HEK293 (cell line): ENCODE measurements around the gene ICAM2.

ENCODE experiments used
- TF ChIP-seq, protein P1 (sequence below): fragments of 450-650 bp; formaldehyde crosslinking; IDR thresholded peaks from 2 replicates; pipeline ENCODE4 v1.5.1; 2016; ENCODE audit warnings: missing biosample characterization, missing genetic modification characterization
- TF ChIP-seq, protein P2 (sequence below): fragments of 450-650 bp; formaldehyde crosslinking; IDR thresholded peaks from 2 replicates; pipeline ENCODE4 v1.5.1; 2016; ENCODE audit warnings: missing biosample characterization, missing genetic modification characterization

DNA sequence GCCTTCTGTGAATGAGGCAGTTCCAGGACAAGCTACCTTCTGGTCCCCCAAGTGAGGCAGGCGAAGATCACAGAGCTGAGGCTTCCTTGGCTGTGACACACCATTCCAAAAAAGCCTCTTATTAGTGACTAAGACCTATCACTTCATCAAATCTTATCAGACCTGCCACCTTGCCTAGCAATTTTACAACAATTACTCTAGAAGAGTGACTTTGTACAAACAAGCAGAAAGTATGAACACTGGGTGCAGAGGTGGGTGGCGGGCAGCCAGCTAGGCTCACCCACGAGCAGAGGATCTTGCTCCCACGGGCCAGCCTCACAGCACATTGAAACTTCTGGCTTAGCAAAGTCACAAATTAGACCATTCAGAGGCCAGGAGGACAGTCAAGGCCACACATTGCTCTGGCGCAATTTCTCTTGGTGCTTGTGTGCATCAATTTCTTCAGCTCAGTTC lies 2.2 kb upstream of the ICAM2 start:
- TF ChIP-seq, protein P1, sequence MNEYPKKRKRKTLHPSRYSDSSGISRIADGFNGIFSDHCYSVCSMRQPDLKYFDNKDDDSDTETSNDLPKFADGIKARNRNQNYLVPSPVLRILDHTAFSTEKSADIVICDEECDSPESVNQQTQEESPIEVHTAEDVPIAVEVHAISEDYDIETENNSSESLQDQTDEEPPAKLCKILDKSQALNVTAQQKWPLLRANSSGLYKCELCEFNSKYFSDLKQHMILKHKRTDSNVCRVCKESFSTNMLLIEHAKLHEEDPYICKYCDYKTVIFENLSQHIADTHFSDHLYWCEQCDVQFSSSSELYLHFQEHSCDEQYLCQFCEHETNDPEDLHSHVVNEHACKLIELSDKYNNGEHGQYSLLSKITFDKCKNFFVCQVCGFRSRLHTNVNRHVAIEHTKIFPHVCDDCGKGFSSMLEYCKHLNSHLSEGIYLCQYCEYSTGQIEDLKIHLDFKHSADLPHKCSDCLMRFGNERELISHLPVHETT (tag by site-specific recombination), result no peak
- TF ChIP-seq, protein P2, sequence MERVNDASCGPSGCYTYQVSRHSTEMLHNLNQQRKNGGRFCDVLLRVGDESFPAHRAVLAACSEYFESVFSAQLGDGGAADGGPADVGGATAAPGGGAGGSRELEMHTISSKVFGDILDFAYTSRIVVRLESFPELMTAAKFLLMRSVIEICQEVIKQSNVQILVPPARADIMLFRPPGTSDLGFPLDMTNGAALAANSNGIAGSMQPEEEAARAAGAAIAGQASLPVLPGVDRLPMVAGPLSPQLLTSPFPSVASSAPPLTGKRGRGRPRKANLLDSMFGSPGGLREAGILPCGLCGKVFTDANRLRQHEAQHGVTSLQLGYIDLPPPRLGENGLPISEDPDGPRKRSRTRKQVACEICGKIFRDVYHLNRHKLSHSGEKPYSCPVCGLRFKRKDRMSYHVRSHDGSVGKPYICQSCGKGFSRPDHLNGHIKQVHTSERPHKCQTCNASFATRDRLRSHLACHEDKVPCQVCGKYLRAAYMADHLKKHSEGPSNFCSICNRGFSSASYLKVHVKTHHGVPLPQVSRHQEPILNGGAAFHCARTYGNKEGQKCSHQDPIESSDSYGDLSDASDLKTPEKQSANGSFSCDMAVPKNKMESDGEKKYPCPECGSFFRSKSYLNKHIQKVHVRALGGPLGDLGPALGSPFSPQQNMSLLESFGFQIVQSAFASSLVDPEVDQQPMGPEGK, result no peak
